Dendritic cell treated with granulocyte-macrophage colony-stimulating factor and Interleukin-4, amounts not matched to agents 40 ng/mL and 50 ng/mL, for 4 days (primary cell): ENCODE results near the gene TRIM17.

Experiments used
- H3K27ac Mint-ChIP-seq: one replicate; pipeline ENCODE4 v1.8.0; 2022; ENCODE audit warnings: mild to moderate bottlenecking, mixed read lengths
- H3K27me3 Mint-ChIP-seq: one replicate; pipeline ENCODE4 v1.8.0; 2022; ENCODE audit warnings: mild to moderate bottlenecking, mixed read lengths
- H3K36me3 Mint-ChIP-seq: one replicate; pipeline ENCODE4 v1.8.0; 2022; ENCODE audit warnings: low read depth, mixed read lengths
- H3K4me1 Mint-ChIP-seq: one replicate; pipeline ENCODE4 v1.8.0; 2022; ENCODE audit warnings: low read depth, mixed read lengths
- H3K4me3 Mint-ChIP-seq: one replicate; pipeline ENCODE4 v1.8.0; 2022; ENCODE audit warnings: mild to moderate bottlenecking, moderate library complexity, mixed read lengths
- H3K9me3 Mint-ChIP-seq: one replicate; pipeline ENCODE4 v1.8.0; 2022; ENCODE audit warnings: mixed read lengths
- intact Hi-C: fragments of 100-400 bp; cut with micrococcal nuclease; formaldehyde crosslinking; loops from one replicate; pipeline ENCODE4 v1.15.0; 2022

The TRIM17 gene

DNA sequence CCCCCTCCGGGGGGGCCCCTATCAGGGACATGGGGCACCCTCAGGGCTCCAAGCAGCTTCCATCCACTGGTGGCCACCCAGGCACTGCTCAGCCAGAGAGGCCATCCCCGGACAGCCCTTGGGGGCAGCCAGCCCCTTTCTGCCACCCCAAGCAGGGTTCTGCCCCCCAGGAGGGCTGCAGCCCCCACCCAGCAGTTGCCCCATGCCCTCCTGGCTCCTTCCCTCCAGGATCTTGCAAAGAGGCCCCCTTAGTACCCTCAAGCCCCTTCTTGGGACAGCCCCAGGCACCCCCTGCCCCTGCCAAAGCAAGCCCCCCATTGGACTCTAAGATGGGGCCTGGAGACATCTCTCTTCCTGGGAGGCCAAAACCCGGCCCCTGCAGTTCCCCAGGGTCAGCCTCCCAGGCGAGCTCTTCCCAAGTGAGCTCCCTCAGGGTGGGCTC, 44.9 kb downstream of the TRIM17 start:
- no peaks in the 10 kb centered on the region for H3K36me3 Mint-ChIP-seq
- intact Hi-C loops: no loop called here
- H3K27ac Mint-ChIP-seq: no peak overlapping the region
- H3K9me3 Mint-ChIP-seq: no peaks in the 10 kb centered on the region
- H3K4me3 Mint-ChIP-seq: no peak overlapping the region
- no peaks in the 10 kb centered on the region for H3K27me3 Mint-ChIP-seq
- no peaks in the 10 kb centered on the region for H3K4me1 Mint-ChIP-seq

DNA sequence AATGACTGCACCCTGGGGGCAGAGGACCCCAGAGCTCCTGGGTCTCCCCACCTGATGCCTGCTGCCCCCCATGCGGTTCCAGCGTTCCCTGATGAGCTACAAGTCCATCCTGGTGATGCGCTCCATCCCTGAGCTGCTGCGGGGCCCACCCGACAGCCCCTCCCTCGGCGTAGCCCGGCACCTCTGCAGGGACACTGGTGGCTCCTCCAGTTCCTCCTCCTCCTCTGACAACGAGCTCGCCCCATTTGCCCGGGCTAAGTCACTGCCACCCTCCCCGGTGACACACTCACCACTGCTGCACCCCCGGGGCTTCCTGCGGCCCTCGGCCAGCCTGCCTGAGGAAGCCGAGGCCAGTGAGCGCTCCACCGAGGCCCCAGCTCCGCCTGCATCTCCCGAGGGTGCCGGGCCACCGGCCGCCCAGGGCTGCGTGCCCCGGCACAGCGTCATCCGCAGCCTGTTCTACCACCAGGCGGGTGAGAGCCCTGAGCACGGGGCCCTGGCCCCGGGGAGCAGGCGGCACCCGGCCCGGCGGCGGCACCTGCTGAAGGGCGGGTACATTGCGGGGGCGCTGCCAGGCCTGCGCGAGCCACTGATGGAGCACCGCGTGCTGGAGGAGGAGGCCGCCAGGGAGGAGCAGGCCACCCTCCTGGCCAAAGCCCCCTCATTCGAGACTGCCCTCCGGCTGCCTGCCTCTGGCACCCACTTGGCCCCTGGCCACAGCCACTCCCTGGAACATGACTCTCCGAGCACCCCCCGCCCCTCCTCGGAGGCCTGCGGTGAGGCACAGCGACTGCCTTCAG, 45.5 kb downstream of the TRIM17 start:
- Mint-ChIP-seq H3K4me1 (no peaks in the 10 kb centered on the region), H3K27me3 (no peaks in the 10 kb centered on the region), H3K27ac (no peak overlapping the region), H3K4me3 (no peak overlapping the region), H3K9me3 (no peaks in the 10 kb centered on the region), H3K36me3 (no peaks in the 10 kb centered on the region)
- intact Hi-C loops: no loop called here

DNA sequence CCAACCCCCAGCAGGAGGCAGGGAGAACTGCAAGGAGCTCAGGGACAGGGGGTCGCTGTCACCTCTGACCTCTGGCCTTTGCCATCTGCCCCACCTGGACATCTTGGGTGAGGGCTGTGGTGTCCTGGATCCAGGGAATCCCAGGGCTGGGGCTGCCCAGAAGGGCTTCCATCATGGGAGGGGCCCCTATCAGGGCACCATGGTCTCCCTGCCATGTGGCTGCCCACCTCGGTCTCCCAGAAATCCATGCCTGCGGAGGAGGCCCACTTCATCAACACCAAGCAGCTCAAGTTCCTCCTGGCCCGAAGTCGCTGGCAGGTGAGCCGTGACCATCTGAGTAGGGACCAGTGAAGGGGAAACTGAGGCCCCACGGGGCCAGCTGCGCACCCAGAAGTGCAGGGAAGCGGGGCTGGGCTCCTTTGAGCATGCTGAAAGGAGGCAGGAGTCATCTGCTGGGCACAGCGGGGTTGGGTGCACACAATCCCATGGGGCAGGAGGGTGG, 46.2 kb downstream of the TRIM17 start:
- Mint-ChIP-seq H3K36me3 (no peaks in the 10 kb centered on the region), H3K9me3 (no peaks in the 10 kb centered on the region), H3K27me3 (no peaks in the 10 kb centered on the region), H3K27ac (no peak overlapping the region), H3K4me3 (no peak overlapping the region), H3K4me1 (no peaks in the 10 kb centered on the region)
- intact Hi-C loops: no loop called here

DNA sequence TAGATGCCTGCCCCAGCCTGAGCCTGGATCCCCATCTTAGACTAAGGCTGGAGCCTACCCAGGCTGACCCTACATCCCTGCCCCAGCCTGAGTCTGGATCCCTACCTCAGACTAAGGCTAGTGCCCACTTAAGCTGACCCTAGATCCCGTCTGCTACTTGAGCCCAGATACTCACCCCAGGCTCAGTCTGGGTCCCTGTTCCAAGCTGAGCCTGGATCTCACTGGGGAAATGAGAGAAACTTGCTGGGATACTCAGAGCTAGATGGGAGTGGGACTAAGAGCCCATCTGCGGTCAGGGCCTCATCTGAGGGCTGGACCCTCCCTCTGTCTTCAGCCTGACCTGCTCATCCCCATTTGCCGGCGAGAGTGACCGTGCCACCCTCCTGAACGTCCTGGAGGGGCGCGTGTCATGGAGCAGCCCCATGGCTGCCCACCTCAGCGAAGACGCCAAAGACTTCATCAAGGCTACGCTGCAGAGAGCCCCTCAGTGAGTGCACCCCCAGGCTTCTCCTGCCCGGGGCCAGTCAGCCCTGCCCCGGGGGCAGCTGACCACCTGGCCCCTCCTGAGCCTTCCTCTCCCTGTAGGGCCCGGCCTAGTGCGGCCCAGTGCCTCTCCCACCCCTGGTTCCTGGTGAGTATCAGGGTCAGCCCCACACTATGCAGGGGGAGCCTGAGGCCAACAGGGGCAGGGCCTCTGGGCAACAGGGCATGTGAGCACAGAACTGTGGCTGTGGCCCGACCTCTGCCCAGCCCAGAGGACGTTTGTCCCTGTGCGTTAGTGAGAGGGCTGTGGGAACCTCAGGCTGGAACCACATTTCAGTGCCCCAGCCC, 46.8 kb downstream of the TRIM17 start:
- Mint-ChIP-seq H3K4me1 (no peaks in the 10 kb centered on the region), H3K27ac (no peak overlapping the region), H3K27me3 (no peaks in the 10 kb centered on the region), H3K4me3 (no peak overlapping the region), H3K36me3 (no peaks in the 10 kb centered on the region), H3K9me3 (no peaks in the 10 kb centered on the region)
- intact Hi-C loops: no loop called here

DNA sequence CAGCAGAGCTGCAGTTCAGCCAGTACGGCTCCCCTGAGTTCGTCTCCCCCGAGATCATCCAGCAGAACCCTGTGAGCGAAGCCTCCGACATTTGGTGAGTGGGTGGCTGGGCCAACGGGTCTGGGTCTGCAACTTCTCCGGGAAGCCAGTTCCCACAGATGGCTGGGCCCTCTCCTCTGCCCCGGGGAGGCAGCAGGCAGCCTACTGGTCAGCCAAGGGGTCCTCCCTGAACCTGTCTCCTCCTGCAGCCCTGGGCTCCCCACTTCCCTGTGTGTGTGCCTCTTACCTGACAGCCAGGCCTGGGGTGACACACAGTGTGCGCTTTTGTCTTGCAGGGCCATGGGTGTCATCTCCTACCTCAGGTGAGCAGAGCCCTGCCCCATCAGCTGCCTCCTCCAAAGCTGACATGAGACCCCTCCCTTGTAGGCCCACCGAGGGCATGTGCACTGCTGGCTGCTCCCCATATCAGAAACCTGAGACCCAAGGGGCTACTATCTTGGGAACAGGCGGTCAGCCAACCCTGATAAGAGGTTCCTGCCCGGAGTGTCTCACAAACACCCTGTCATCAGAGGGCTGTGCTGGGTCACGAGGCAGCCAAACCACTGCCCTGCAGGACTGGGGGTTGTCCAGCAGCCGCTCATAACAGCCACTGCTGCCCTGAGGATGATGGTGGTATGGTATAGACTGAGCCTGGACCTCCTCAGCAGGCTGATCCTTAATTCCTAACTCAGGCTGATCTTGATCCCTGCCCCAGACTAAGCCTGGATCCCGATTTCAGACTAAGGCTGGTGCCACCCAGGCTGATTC, 47.7 kb downstream of the TRIM17 start:
- no peaks in the 10 kb centered on the region for H3K9me3 Mint-ChIP-seq
- H3K27me3 Mint-ChIP-seq: no peaks in the 10 kb centered on the region

DNA sequence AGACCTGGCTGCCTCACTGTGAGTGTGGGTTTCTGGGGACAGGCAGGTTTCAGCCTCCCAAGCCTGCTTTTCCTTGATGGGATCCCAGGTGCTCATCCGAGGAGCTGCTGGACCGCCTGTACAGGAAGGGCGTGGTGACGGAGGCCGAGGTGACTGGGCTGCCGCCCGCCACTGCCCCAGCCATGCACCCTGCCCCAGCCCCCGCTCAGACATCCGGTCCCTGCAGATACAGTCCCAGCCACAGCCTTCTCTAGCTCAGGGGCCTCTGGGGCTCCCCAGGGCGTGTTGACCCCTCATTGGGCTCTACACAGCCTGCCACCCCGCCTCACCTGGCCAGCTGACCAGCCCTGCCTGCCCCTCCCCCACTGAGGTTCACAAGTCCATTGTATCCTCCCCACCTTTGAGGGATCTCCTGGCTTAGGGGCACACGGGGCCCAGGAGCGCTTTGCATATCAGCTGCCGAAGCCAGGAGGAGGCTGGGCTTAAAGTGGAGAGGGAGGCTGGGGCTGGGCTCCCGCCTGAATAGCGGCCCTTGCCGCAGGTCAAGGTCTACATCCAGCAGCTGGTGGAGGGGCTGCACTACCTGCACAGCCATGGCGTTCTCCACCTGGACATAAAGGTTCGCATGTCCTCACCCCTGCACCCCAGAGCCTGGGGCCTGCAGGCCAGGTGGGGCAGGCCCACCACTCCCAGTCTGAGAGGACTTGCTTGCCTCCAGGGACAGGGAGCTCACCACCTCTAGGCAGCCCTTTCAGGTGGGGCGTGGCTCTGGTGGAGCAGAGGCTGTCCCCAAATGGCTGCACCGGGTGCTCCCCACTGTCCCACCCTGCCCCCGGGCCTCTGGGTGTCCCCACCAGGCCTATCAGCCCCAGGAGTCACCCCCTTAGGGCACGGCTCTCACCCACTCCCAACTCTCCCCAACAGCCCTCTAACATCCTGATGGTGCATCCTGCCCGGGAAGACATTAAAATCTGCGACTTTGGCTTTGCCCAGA, 48.6 kb downstream of the TRIM17 start:
- intact Hi-C loops: no loop called here
- no peaks in the 10 kb centered on the region for H3K4me1 Mint-ChIP-seq
- no peak overlapping the region for H3K27ac Mint-ChIP-seq
- no peaks in the 10 kb centered on the region for H3K27me3 Mint-ChIP-seq
- H3K9me3 Mint-ChIP-seq: no peaks in the 10 kb centered on the region
- no peaks in the 10 kb centered on the region for H3K36me3 Mint-ChIP-seq
- H3K4me3 Mint-ChIP-seq: no peak overlapping the region

More for the DNA sequence above, 47.7 kb downstream of the TRIM17 start:
- intact Hi-C loops: no loop called here
- no peaks in the 10 kb centered on the region for H3K4me1 Mint-ChIP-seq
- no peak overlapping the region for H3K27ac Mint-ChIP-seq
- H3K36me3 Mint-ChIP-seq: no peaks in the 10 kb centered on the region
- H3K4me3 Mint-ChIP-seq: no peak overlapping the region

DNA sequence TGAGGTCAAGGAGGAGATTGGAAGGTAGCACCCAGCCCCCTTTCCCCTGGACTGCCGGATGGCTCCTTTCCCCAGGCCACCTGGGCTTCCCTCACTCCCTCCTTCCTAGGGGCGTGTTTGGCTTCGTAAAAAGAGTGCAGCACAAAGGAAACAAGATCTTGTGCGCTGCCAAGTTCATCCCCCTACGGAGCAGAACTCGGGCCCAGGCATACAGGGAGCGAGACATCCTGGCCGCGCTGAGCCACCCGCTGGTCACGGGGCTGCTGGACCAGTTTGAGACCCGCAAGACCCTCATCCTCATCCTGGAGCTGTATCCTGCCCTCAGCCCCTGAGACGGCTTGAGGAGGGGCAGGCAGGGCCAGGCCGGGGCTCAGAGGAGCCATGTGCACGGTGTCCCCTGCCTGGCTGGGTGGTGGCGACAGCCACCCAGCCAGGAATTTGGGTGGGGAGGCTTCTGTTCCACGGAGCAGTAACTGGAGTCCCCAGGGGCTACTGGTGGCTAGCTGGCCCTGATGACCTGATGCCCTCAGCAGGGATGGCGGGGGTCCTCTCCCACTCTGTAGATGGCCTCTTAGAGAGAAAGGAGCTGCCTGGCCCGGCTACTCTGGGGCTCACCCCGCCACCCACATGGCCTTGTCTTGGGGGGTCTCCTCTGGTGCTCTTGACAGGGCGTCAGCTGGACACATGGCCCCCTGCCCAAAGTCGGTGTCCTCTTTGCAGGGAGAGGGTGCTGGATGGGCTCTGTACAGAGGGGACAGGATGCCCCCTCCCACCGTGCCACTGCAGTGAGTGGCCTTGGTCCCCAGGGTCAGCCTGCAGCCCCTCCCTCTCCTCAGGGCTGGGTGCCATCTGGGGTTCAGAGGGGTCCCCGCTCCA, 49.6 kb downstream of the TRIM17 start:
- Mint-ChIP-seq H3K4me1 (no peaks in the 10 kb centered on the region), H3K27ac (no peak overlapping the region), H3K9me3 (no peaks in the 10 kb centered on the region), H3K36me3 (no peaks in the 10 kb centered on the region), H3K27me3 (no peaks in the 10 kb centered on the region), H3K4me3 (no peak overlapping the region)
- intact Hi-C loops: no loop called here

DNA sequence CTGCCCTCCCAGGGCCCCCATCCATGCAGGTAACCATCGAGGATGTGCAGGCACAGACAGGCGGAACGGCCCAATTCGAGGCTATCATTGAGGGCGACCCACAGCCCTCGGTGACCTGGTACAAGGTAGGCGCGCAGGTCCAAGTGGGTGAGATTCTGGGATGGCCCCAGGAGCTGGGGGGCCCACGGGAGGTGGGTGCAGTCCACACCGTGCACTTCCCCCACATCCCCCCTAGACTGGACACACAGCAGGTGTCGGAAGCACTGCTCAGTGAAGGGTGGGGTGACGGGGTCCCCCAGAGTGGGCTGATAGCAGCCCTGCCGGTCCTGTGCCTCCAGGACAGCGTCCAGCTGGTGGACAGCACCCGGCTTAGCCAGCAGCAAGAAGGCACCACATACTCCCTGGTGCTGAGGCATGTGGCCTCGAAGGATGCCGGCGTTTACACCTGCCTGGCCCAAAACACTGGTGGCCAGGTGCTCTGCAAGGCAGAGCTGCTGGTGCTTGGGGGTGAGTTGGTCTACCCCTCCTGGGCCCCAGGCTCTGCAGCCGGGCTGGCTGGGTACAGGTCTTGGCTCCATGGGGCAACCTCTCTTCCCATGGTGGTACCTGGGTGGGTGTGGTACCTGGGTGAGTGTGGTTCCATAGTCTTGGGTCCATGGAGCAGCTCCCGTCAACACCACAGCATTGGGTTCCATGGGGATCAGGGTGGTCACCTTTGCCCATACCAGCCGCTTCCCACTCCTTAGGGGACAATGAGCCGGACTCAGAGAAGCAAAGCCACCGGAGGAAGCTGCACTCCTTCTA, 50.4 kb downstream of the TRIM17 start:
- H3K36me3 Mint-ChIP-seq: no peaks in the 10 kb centered on the region
- no peaks in the 10 kb centered on the region for H3K9me3 Mint-ChIP-seq
- H3K27ac Mint-ChIP-seq: no peak overlapping the region
- H3K27me3 Mint-ChIP-seq: no peaks in the 10 kb centered on the region
- no peak overlapping the region for H3K4me3 Mint-ChIP-seq
- H3K4me1 Mint-ChIP-seq: no peaks in the 10 kb centered on the region
- intact Hi-C loops: no loop called here

DNA sequence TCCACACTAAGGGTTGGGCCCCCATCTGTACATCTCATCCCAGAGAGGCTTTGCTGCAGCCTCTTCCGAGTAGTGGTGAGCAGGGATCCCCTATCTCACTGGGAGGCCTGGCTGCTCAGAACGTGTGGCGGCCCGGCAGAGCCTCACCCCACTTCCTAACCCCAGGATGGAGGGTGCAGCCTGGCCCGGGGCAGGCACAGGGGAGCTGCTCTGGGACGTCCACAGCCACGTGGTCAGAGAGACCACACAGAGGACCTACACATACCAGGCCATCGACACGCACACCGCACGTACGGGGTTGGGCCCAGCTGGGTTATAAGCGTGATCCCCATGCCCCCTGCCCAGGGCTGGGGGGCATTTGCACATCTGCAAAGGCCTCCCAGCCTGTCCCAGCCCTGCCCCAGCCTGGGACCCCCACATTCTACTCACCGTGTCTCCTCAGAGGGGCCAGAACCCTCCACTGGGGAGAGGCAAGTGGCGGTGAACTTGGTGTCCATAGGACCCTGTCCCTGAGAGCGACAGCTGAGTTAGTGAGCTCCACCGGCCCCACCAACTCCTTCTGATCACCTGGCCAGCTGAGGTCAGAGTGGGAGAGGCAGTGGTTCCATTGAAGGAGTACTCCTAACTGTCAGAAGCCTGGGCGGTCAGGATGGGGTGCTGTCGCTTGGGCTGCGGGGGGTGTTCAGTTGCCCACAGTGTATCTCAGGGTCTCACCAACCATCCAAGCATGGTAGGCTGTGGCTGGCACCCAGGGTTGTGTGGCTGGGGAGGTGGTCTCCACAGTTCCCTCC, 51.2 kb downstream of the TRIM17 start:
- intact Hi-C loops: no loop called here
- Mint-ChIP-seq H3K27ac (no peak overlapping the region), H3K27me3 (no peaks in the 10 kb centered on the region), H3K9me3 (no peaks in the 10 kb centered on the region), H3K4me3 (no peak overlapping the region), H3K4me1 (no peaks in the 10 kb centered on the region), H3K36me3 (no peaks in the 10 kb centered on the region)

DNA sequence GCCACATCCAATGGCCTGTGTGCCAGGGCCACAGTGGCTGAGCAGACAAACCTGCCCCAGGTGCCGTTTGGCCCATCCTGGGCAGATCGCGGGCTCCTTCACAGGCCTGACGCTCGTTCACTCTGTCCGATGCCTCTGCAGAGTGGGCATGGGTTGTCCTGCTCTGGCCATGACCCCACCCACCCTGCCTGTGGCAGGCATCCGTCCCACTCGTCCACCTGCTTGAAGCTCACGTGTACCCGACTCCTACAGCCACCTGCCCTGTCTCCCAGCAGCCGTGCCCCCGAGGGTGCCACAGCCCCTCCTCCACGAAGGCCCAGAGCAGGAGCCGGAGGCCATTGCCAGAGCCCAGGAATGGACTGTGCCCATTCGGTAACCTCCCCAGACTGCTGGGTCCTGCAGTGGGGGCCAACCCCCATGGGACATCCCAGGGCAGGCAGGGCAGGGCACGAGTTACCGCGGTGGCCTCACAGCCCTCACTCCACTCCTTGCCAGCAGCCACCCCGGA, 51.9 kb downstream of the TRIM17 start:
- Mint-ChIP-seq H3K36me3 (no peaks in the 10 kb centered on the region), H3K27me3 (no peaks in the 10 kb centered on the region), H3K9me3 (no peaks in the 10 kb centered on the region), H3K4me1 (no peaks in the 10 kb centered on the region), H3K27ac (no peak overlapping the region), H3K4me3 (no peak overlapping the region)
- intact Hi-C loops: no loop called here

DNA sequence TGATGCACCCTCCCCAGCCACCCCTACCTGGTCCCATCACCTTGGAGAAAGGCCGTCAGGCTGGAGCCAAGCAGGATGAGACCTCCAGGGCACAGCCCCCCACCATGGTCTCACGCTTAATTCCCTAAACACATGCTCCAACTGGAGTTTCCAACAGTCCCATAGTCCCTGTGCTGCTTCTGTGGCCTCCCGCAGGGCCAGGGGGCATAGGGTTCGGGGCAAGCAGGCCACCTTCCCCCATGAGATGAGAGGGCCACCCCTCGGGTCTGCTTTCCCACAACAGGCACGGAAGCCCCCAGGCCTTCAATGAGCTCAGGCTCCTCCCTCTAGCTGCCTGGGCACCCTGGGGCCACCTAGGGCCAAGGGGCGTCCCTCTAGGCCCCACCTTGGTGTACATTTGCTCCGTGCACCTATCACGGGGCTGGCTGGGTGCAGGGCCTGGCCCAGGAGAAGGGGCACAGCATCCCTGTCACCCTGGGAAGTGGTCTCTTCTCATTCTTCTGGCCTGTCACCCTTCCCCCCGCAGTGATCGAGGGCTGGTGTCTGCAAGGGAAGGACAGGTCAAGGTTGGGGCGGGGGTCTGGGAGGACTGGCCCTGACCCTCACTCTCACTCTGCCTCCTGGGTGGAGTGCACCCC, 52.5 kb downstream of the TRIM17 start:
- H3K27ac Mint-ChIP-seq: no peak overlapping the region
- H3K4me1 Mint-ChIP-seq: no peaks in the 10 kb centered on the region
- H3K4me3 Mint-ChIP-seq: no peak overlapping the region
- H3K9me3 Mint-ChIP-seq: no peaks in the 10 kb centered on the region
- no peaks in the 10 kb centered on the region for H3K27me3 Mint-ChIP-seq
- no peaks in the 10 kb centered on the region for H3K36me3 Mint-ChIP-seq
- intact Hi-C loops: no loop called here
